SKM-1 treated with dmso at 0.1 percent for 144 hours (cell line): ENCODE results near the gene SAXO1.
"Not testable (repeated sequence)": the region's sequence is repeated elsewhere in the genome, so short reads cannot be mapped to it uniquely, and the experiment has no call there.

Source experiments
- DNase-seq: peaks from one replicate; lab custom pipeline; 2025; ENCODE audit not compliant: unreplicated experiment; lab: John Stamatoyannopoulos, UW

Gene SAXO1

GRCh38 chr9:18971404-18971803 is 61.6 kb downstream of the SAXO1 start:
- DNase-seq: no peak

- DNase-seq: no peak
Measured at GRCh38 chr9:18970393-18970792, 62.6 kb downstream of the SAXO1 start.

GRCh38 chr9:18969128-18969527 is 63.9 kb downstream of the SAXO1 start:
- no peak for DNase-seq

GRCh38 chr9:18955626-18956025 is 77.4 kb downstream of the SAXO1 start:
- no peak for DNase-seq

GRCh38 chr9:18951936-18952335 is 81.1 kb downstream of the SAXO1 start:
- DNase-seq: no peak

- DNase-seq: peak; percentile 82
Measured at GRCh38 chr9:18947892-18948339, 85.1 kb downstream of the SAXO1 start.

- DNase-seq: no peak
Measured at GRCh38 chr9:18942801-18943200, 90.2 kb downstream of the SAXO1 start.

- DNase-seq: no peak
Measured at GRCh38 chr9:18941060-18941740, 91.8 kb downstream of the SAXO1 start.

- DNase-seq: no peak
Measured at GRCh38 chr9:18939943-18940342, 93.1 kb downstream of the SAXO1 start.

- DNase-seq: no peak
Measured at GRCh38 chr9:18936094-18936871, 96.7 kb downstream of the SAXO1 start.

GRCh38 chr9:18935541-18935940 is 97.5 kb downstream of the SAXO1 start:
- DNase-seq: no peak

- not testable (repeated sequence) for DNase-seq
Measured at GRCh38 chr9:18930611-18931010, 102.4 kb downstream of the SAXO1 start.

GRCh38 chr9:18928711-18929110 is 104.3 kb downstream of the SAXO1 start:
- DNase-seq: no peak

GRCh38 chr9:18926513-18926912 is 106.5 kb downstream of the SAXO1 start:
- no peak for DNase-seq

GRCh38 chr9:18925880-18926279 is 107.1 kb downstream of the SAXO1 start:
- no peak for DNase-seq

GRCh38 chr9:18923671-18924430 is 109.2 kb downstream of the SAXO1 start:
- no peak for DNase-seq

GRCh38 chr9:18923167-18923566 is 109.8 kb downstream of the SAXO1 start:
- DNase-seq: no peak

- DNase-seq: no peak
Measured at GRCh38 chr9:18922161-18922885, 110.7 kb downstream of the SAXO1 start.

GRCh38 chr9:18921366-18922075 is 111.5 kb downstream of the SAXO1 start:
- no peak for DNase-seq
